ENCODE measurements around the gene NTSR2. TPM values are rescaled to one million over a fixed set of nuclear protein-coding genes. Genes with fewer than 3 reads are reported as not detected.

The NTSR2 gene, protein sequence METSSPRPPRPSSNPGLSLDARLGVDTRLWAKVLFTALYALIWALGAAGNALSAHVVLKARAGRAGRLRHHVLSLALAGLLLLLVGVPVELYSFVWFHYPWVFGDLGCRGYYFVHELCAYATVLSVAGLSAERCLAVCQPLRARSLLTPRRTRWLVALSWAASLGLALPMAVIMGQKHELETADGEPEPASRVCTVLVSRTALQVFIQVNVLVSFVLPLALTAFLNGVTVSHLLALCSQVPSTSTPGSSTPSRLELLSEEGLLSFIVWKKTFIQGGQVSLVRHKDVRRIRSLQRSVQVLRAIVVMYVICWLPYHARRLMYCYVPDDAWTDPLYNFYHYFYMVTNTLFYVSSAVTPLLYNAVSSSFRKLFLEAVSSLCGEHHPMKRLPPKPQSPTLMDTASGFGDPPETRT
- total RNA-seq = not detected in 2 replicates

DNA sequence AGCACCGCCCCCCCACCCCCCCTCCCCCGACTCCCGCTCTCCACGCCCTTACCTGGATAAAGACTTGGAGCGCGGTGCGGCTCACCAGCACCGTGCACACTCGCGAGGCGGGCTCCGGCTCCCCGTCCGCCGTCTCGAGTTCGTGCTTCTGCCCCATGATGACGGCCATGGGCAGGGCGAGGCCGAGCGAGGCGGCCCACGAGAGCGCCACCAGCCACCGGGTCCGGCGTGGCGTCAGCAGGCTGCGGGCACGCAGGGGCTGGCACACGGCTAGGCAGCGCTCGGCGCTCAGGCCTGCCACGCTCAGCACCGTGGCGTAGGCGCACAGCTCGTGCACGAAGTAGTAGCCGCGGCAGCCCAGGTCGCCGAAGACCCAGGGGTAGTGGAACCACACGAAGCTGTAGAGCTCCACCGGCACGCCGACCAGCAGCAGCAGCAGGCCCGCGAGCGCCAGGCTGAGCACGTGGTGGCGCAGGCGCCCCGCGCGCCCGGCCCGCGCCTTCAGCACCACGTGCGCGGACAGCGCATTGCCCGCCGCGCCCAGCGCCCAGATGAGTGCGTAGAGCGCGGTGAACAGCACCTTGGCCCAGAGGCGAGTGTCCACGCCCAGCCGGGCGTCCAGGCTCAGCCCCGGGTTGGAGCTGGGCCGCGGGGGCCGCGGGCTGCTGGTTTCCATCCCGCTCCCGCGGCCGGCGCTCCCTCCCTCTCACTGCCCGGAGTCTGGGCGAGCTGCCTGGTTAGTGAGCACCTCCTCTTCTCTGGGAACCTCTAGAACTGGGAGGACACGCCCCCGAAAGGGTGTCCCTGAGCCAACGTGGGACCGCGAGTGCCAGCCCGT is at the start of gene NTSR2:
NTSR2 (minus strand) TSS at position 742 of the 838 bp plus-strand sequence; CDS start at position 676, 66 bp downstream.
- H3K4me3 ChIP-seq (ENCODE audit: low read depth, low read length) = no peak within 1 kb of the TSS
- peak; percentile 70 for DNase-seq (ENCODE audit: low read depth)
- TF ChIP-seq, protein P1, sequence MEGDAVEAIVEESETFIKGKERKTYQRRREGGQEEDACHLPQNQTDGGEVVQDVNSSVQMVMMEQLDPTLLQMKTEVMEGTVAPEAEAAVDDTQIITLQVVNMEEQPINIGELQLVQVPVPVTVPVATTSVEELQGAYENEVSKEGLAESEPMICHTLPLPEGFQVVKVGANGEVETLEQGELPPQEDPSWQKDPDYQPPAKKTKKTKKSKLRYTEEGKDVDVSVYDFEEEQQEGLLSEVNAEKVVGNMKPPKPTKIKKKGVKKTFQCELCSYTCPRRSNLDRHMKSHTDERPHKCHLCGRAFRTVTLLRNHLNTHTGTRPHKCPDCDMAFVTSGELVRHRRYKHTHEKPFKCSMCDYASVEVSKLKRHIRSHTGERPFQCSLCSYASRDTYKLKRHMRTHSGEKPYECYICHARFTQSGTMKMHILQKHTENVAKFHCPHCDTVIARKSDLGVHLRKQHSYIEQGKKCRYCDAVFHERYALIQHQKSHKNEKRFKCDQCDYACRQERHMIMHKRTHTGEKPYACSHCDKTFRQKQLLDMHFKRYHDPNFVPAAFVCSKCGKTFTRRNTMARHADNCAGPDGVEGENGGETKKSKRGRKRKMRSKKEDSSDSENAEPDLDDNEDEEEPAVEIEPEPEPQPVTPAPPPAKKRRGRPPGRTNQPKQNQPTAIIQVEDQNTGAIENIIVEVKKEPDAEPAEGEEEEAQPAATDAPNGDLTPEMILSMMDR (IDR thresholded peaks at IDR 0.05; ENCODE audit: insufficient read depth, low read depth, low read length) = no peak

DNA sequence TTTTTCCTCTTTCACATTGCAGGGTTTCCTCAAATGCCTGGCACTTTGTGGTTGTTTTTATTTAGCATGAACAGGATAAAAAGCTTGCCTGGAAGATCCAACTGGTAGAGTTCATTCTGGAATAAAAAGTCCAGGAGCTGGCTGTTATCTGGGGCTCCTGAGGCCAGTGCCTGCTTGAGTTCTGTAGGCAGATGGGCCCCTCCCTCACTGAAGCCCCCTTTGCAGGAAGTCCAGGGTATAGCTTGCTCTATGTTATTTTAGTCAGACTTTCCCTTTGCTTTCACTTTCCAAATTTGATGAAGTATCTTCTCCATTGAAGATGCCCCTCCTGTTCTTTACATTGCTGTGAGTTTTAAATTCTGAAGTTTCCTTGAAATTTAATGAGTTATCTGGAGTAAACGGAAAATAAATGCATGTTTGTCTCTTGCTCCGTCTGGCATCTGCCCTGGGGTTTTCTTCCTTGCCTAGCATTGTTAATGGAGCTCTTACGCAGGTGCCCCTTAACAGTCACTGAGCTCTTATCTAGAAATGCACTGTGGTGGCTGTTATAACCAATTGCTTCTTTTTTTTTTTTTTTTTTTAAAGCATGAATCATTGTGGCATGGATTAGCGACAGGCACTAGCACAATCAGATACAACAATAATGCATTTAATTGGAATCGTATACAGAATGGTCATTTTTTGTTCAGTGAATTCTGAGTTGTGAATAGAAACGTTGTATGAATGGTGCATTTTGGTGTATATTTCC is 49.4 kb upstream of the NTSR2 start:
- no peak overlapping the region for H3K4me3 ChIP-seq (ENCODE audit: low read depth, low read length)
- DNase-seq (ENCODE audit: low read depth) = no peak
- TF ChIP-seq, protein P1 (IDR thresholded peaks at IDR 0.05; ENCODE audit: insufficient read depth, low read depth, low read length) = no peak

DNA sequence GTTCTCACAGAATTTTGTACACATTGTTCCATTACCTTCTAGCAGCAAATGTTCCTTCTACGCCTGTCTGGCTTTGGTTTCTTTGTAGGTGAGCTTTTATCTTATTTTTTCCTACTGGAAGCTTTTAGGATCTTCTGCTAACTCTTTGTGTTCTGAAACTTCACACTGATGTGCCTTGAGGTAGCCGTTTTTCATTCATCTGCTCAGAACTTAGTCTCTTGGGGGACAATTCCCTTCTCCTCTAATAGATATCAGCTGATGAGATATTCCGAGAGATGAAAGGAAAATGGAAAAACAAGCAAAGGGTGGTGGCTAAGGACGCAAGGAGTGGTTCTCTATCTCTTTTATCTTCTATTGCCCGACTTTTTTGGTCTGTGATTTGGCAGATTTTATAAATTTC is 48.6 kb upstream of the NTSR2 start:
- no peak overlapping the region for H3K4me3 ChIP-seq (ENCODE audit: low read depth, low read length)
- TF ChIP-seq, protein P1 (IDR thresholded peaks at IDR 0.05; ENCODE audit: insufficient read depth, low read depth, low read length) = no peak
- DNase-seq (ENCODE audit: low read depth) = no peak

DNA sequence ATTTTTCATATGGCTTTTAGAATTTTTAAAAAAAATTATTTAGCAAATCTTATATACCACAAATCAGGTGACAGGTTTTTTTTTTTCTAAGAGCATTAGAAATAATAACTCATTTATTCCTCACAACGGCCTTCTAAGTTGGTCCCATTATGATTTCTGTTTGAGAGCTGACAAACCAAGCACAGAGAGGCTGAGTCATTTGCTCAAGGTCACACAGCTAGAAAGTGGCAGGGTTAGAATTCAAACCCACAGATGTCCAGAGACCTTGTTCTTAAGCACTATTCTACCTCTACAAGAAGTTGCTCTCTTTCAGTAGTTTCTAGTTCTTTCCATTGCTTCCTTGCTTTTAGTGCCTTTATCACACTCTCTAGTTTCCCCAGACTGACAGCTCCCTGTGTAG is 47.6 kb upstream of the NTSR2 start:
- TF ChIP-seq, protein P1 (IDR thresholded peaks at IDR 0.05; ENCODE audit: insufficient read depth, low read depth, low read length) = no peak
- no peak for DNase-seq (ENCODE audit: low read depth)
- H3K4me3 ChIP-seq (ENCODE audit: low read depth, low read length) = no peak overlapping the region

DNA sequence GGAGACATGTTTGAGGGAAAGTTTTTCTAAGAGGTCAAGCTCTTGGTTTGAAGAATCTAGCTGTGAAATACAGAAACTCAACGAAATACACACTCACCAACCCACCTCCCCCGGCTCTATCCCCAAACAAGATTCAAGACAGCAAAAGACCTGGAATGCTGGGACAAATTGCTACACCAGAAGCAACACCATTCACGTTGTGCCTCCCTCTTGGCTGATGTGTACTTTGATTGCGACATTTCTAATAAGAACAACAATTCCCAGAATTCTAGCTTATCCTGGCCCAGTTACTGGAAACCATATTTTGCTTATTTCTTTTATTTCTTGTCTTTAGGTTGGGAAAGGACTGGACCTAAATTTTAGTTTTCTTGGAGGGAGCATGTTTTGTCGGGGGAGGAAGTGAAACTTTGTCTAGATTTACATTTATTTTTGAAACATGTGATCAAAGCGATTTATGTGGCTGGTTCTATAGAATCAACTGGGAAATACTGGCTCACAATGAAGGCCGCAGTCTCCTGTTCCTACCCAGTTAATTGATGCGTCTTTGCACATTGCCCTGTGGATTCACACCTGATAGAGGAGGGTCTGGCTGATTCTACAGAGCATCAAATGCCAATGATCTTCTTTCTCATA is 46.8 kb upstream of the NTSR2 start:
- peak; percentile 79 for DNase-seq (ENCODE audit: low read depth)
- TF ChIP-seq, protein P1 (IDR thresholded peaks at IDR 0.05; ENCODE audit: insufficient read depth, low read depth, low read length) = no peak
- no peak overlapping the region for H3K4me3 ChIP-seq (ENCODE audit: low read depth, low read length)
